IPS-15b (cell line): ENCODE measurements around the gene RP9.

ENCODE experiments used
- H3K27me3 ChIP-seq: one replicate; pipeline ENCODE4 v1.6.1; 2013; ENCODE audit warnings: low read length; ENCODE audit not compliant: control insufficient read depth, insufficient read depth
- H3K36me3 ChIP-seq: one replicate; pipeline ENCODE4 v1.6.1; 2013; ENCODE audit warnings: low read length; ENCODE audit not compliant: control insufficient read depth, insufficient read depth
- H3K4me1 ChIP-seq: one replicate; pipeline ENCODE4 v1.6.1; 2013; ENCODE audit warnings: mild to moderate bottlenecking, low read length; ENCODE audit not compliant: control insufficient read depth, insufficient read depth
- H3K4me3 ChIP-seq: one replicate; pipeline ENCODE4 v1.5.1; 2013; ENCODE audit warnings: low read depth, low read length
- H3K9ac ChIP-seq: one replicate; pipeline ENCODE4 v1.6.1; 2013; ENCODE audit warnings: low read depth, mild to moderate bottlenecking, low read length
- H3K9me3 ChIP-seq: one replicate; pipeline ENCODE4 v1.6.1; 2013; ENCODE audit warnings: mild to moderate bottlenecking, low read length; ENCODE audit not compliant: control insufficient read depth, insufficient read depth

RP9 gene, protein sequence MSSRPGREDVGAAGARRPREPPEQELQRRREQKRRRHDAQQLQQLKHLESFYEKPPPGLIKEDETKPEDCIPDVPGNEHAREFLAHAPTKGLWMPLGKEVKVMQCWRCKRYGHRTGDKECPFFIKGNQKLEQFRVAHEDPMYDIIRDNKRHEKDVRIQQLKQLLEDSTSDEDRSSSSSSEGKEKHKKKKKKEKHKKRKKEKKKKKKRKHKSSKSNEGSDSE

GRCh38 chr7:33109005-33109757, at the start of gene RP9:
Gene RP9 (minus strand): TSS chr7:33109404. CDS start chr7:33109372, 32 bp downstream.
- Histone ChIP-seq H3K4me3 (peak within 1 kb of the TSS; percentile 73), H3K4me1 (peaks cover 6% of the 10 kb centered on the region), H3K9me3 (no peaks in the 10 kb centered on the region), H3K27me3 (peaks cover 23% of the 10 kb centered on the region), H3K9ac (peak within 1 kb of the TSS; percentile 65), H3K36me3 (peaks cover 3% of the 10 kb centered on the region)

DNA sequence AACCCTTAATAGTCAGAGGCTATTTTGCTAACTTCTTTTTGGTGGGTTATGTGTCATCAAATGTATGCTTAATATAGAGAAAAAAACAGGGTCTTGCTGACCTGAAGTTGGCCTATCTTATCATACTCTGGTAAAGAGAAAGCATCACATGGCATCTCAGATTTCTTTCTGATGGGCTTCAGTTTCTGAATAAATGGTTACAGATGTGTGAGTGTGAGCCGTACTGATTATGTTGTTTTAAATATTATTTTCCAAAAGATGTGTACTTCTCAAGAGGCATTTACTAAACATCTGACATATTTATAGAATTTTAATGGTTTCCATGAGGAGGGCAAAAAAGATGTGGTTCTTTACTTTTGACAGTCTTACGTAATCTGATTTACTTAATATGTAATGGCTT, 48.6 kb upstream of the RP9 start:
- no peak overlapping the region for H3K4me3 ChIP-seq

GRCh38 chr7:33157311-33157710, 48.1 kb upstream of the RP9 start:
- Histone ChIP-seq H3K9me3 (no peaks in the 10 kb centered on the region), H3K4me3 (no peak overlapping the region)

More for the DNA sequence above, 48.6 kb upstream of the RP9 start:
- H3K27me3 ChIP-seq = no peaks in the 10 kb centered on the region
- H3K9me3 ChIP-seq = no peaks in the 10 kb centered on the region
- no peaks in the 10 kb centered on the region for H3K36me3 ChIP-seq
- H3K4me1 ChIP-seq = no peaks in the 10 kb centered on the region
- H3K9ac ChIP-seq = no peak overlapping the region

GRCh38 chr7:33156441-33156840, 47.2 kb upstream of the RP9 start:
- Histone ChIP-seq H3K9ac (no peak overlapping the region), H3K4me3 (no peak overlapping the region), H3K4me1 (no peaks in the 10 kb centered on the region)

More at GRCh38 chr7:33157311-33157710, 48.1 kb upstream of the RP9 start:
- no peaks in the 10 kb centered on the region for H3K27me3 ChIP-seq
- no peaks in the 10 kb centered on the region for H3K4me1 ChIP-seq
- H3K9ac ChIP-seq = no peak overlapping the region
- no peaks in the 10 kb centered on the region for H3K36me3 ChIP-seq

GRCh38 chr7:33155811-33156210, 46.6 kb upstream of the RP9 start:
- Histone ChIP-seq H3K9ac (no peak overlapping the region), H3K9me3 (no peaks in the 10 kb centered on the region), H3K27me3 (no peaks in the 10 kb centered on the region), H3K4me3 (no peak overlapping the region), H3K4me1 (no peaks in the 10 kb centered on the region), H3K36me3 (no peaks in the 10 kb centered on the region)

More at GRCh38 chr7:33156441-33156840, 47.2 kb upstream of the RP9 start:
- H3K36me3 ChIP-seq = no peaks in the 10 kb centered on the region
- no peaks in the 10 kb centered on the region for H3K27me3 ChIP-seq
- no peaks in the 10 kb centered on the region for H3K9me3 ChIP-seq

DNA sequence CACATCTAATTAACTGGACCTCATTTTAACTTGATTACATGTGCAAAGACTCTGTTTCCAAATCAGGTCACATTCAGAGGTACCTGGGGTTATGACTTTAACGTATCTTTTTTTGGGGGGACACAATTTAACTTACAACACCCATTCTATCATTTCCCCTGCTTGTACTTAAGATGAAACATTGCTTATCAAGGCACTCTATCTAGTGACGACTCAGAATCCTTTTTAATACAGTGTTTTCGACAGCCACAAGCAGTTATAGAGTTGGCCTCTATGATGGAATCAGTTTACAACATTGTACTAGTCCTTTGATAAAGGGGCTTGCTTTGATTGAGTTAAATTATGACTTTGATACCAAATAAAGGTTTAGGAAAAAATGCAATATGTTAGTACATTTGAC, 42.9 kb upstream of the RP9 start:
- no peaks in the 10 kb centered on the region for H3K27me3 ChIP-seq
- no peak overlapping the region for H3K4me3 ChIP-seq
- H3K9ac ChIP-seq = no peak overlapping the region
- no peaks in the 10 kb centered on the region for H3K4me1 ChIP-seq
- H3K36me3 ChIP-seq = no peaks in the 10 kb centered on the region
- H3K9me3 ChIP-seq = no peaks in the 10 kb centered on the region

DNA sequence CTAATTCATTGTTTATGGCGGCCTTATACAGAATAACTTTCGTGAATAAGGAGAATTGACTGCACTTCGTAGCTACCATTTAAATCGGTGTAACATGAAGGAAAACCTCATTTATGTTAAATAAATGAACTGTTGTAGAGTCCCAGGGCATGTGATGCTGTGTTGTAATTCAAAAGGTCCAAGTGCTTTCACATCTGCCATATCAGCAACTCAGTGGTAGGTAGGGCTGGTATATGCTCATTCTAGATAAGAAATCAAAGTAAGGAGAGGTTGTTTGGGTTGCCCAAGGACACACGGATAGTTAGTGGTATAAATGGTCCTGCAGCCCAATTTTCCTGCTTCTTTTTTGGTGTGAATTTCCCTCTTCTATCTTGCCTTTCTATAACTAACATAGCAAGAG, 36.0 kb upstream of the RP9 start:
- H3K36me3 ChIP-seq = no peaks in the 10 kb centered on the region
- H3K9me3 ChIP-seq = no peaks in the 10 kb centered on the region
- H3K4me3 ChIP-seq = no peak overlapping the region
- no peaks in the 10 kb centered on the region for H3K27me3 ChIP-seq
- no peak overlapping the region for H3K9ac ChIP-seq
- peaks cover 5% of the 10 kb centered on the region for H3K4me1 ChIP-seq

- no peaks in the 10 kb centered on the region for H3K9me3 ChIP-seq
These were observed 35.0 kb upstream of the RP9 start for GRCh38 chr7:33143996-33144718.

DNA sequence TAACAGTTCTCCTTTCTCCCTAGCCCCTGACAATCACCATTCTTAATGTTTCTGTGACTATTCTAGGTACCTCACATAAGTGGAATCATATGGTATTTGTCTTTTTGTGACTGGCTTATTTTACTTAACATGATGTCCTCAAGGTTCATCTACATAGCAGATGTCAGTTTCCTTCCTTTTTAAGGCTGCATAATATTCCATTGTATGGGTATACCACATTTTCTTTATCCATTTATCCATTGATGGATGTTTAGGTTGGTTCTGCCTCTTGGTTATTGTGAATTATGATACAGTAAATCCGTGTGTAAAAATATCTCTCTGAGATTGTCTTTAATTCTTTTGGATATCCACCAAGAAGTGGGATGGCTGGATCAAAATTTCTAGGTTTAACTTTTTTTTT, 33.4 kb upstream of the RP9 start:
- no peaks in the 10 kb centered on the region for H3K36me3 ChIP-seq

More at GRCh38 chr7:33143996-33144718, 35.0 kb upstream of the RP9 start:
- Histone ChIP-seq H3K36me3 (no peaks in the 10 kb centered on the region), H3K4me3 (no peak overlapping the region), H3K27me3 (no peaks in the 10 kb centered on the region), H3K9ac (no peak overlapping the region), H3K4me1 (peaks cover 5% of the 10 kb centered on the region)

GRCh38 chr7:33137103-33137502, 27.9 kb upstream of the RP9 start:
- no peaks in the 10 kb centered on the region for H3K27me3 ChIP-seq
- no peaks in the 10 kb centered on the region for H3K4me1 ChIP-seq
- H3K9ac ChIP-seq = no peak overlapping the region

More for the DNA sequence above, 33.4 kb upstream of the RP9 start:
- H3K9ac ChIP-seq = no peak overlapping the region
- no peaks in the 10 kb centered on the region for H3K9me3 ChIP-seq
- H3K27me3 ChIP-seq = no peaks in the 10 kb centered on the region
- H3K4me3 ChIP-seq = no peak overlapping the region
- peaks cover 5% of the 10 kb centered on the region for H3K4me1 ChIP-seq

GRCh38 chr7:33130184-33130583, 21.0 kb upstream of the RP9 start:
- H3K9ac ChIP-seq = no peak overlapping the region
- peak overlapping the region; percentile 91 for H3K4me3 ChIP-seq
- no peaks in the 10 kb centered on the region for H3K36me3 ChIP-seq
- no peaks in the 10 kb centered on the region for H3K27me3 ChIP-seq
- no peaks in the 10 kb centered on the region for H3K9me3 ChIP-seq
- H3K4me1 ChIP-seq = no peaks in the 10 kb centered on the region

More at GRCh38 chr7:33137103-33137502, 27.9 kb upstream of the RP9 start:
- H3K9me3 ChIP-seq = no peaks in the 10 kb centered on the region
- no peaks in the 10 kb centered on the region for H3K36me3 ChIP-seq
- no peak overlapping the region for H3K4me3 ChIP-seq
